Measurements from ENCODE around the gene PRR12.

The PRR12 gene

GRCh38 chr19:49570138-49570856 lies 20.7 kb upstream of the PRR12 start:
- H3K27ac ChIP-seq, result peak overlapping the region; percentile 92
- no peaks in the 10 kb centered on the region for H3K9me3 ChIP-seq (ENCODE audit: low read depth, low read length)
- DNase-seq (ENCODE audit: low read depth, low spot score), result peak; percentile 94
- no peak for TF ChIP-seq POLR2AphosphoS5 (IDR thresholded peaks at IDR 0.05; ENCODE audit: borderline replicate concordance, low read depth, low read length)
- no peak for TF ChIP-seq FOXP2 (optimal IDR thresholded peaks at IDR 0.05; ENCODE audit: control extremely low read depth, extremely low read length, insufficient read depth)
- TF ChIP-seq EZH2 (IDR thresholded peaks at IDR 0.05), result no peak
- peak overlapping the region; percentile 19; the same call in 1 of the 2 replicates for H3K4me3 ChIP-seq
- H3K36me3 ChIP-seq (ENCODE audit: insufficient read depth, low read length), result peaks cover 17% of the 10 kb centered on the region
- H3K9ac ChIP-seq (ENCODE audit: insufficient read length), result peak overlapping the region; percentile 53

GRCh38 chr19:49570997-49571676 lies 19.8 kb upstream of the PRR12 start:
- no peak for TF ChIP-seq EZH2 (IDR thresholded peaks at IDR 0.05)
- Histone ChIP-seq H3K9me3 (ENCODE audit: low read depth, low read length) (no peaks in the 10 kb centered on the region), H3K4me3 (peak overlapping the region; percentile 13; the same call in 1 of the 2 replicates), H3K36me3 (ENCODE audit: insufficient read depth, low read length) (peaks cover 22% of the 10 kb centered on the region), H3K27ac (peak overlapping the region; percentile 92), H3K9ac (ENCODE audit: insufficient read length) (peak overlapping the region; percentile 53)
- no peak for DNase-seq (ENCODE audit: low read depth, low spot score)

GRCh38 chr19:49573009-49573408 lies 18.0 kb upstream of the PRR12 start:
- H3K27ac ChIP-seq, result peak overlapping the region; percentile 86
- no peak overlapping the region for H3K4me3 ChIP-seq
- no peak for DNase-seq (ENCODE audit: low read depth, low spot score)
- TF ChIP-seq EZH2 (IDR thresholded peaks at IDR 0.05) (no peak), FOXP2 (optimal IDR thresholded peaks at IDR 0.05; ENCODE audit: control extremely low read depth, extremely low read length, insufficient read depth) (no peak), POLR2AphosphoS5 (IDR thresholded peaks at IDR 0.05; ENCODE audit: borderline replicate concordance, low read depth, low read length) (no peak)
- no peak overlapping the region for H3K9ac ChIP-seq (ENCODE audit: insufficient read length)
- no peaks in the 10 kb centered on the region for H3K9me3 ChIP-seq (ENCODE audit: low read depth, low read length)
- peaks cover 28% of the 10 kb centered on the region for H3K36me3 ChIP-seq (ENCODE audit: insufficient read depth, low read length)

- Histone ChIP-seq H3K27ac (peak overlapping the region; percentile 86), H3K36me3 (ENCODE audit: insufficient read depth, low read length) (peaks cover 28% of the 10 kb centered on the region), H3K4me3 (no peak overlapping the region), H3K9ac (ENCODE audit: insufficient read length) (no peak overlapping the region), H3K9me3 (ENCODE audit: low read depth, low read length) (no peaks in the 10 kb centered on the region)
- DNase-seq (ENCODE audit: low read depth, low spot score), result no peak
- TF ChIP-seq FOXP2 (optimal IDR thresholded peaks at IDR 0.05; ENCODE audit: control extremely low read depth, extremely low read length, insufficient read depth) (no peak), POLR2AphosphoS5 (IDR thresholded peaks at IDR 0.05; ENCODE audit: borderline replicate concordance, low read depth, low read length) (no peak), EZH2 (IDR thresholded peaks at IDR 0.05) (no peak)
These were observed 17.6 kb upstream of the PRR12 start for GRCh38 chr19:49573425-49573824.

GRCh38 chr19:49574206-49574755 lies 16.7 kb upstream of the PRR12 start:
- Histone ChIP-seq H3K36me3 (ENCODE audit: insufficient read depth, low read length) (peaks cover 28% of the 10 kb centered on the region), H3K9me3 (ENCODE audit: low read depth, low read length) (no peaks in the 10 kb centered on the region), H3K4me3 (no peak overlapping the region), H3K27ac (peak overlapping the region; percentile 86), H3K9ac (ENCODE audit: insufficient read length) (no peak overlapping the region)
- no peak for TF ChIP-seq FOXP2 (optimal IDR thresholded peaks at IDR 0.05; ENCODE audit: control extremely low read depth, extremely low read length, insufficient read depth)
- TF ChIP-seq POLR2AphosphoS5 (IDR thresholded peaks at IDR 0.05; ENCODE audit: borderline replicate concordance, low read depth, low read length), result no peak
- no peak for TF ChIP-seq EZH2 (IDR thresholded peaks at IDR 0.05)
- no peak for DNase-seq (ENCODE audit: low read depth, low spot score)

GRCh38 chr19:49579193-49579592 lies 11.8 kb upstream of the PRR12 start:
- H3K9me3 ChIP-seq (ENCODE audit: low read depth, low read length), result no peaks in the 10 kb centered on the region
- H3K27ac ChIP-seq, result no peak overlapping the region
- H3K9ac ChIP-seq (ENCODE audit: insufficient read length), result peak overlapping the region; percentile 91
- DNase-seq (ENCODE audit: low read depth, low spot score), result no peak
- TF ChIP-seq EZH2 (IDR thresholded peaks at IDR 0.05) (no peak), POLR2AphosphoS5 (IDR thresholded peaks at IDR 0.05; ENCODE audit: borderline replicate concordance, low read depth, low read length) (no peak)
- peaks cover 22% of the 10 kb centered on the region for H3K36me3 ChIP-seq (ENCODE audit: insufficient read depth, low read length)
- H3K4me3 ChIP-seq, result peak overlapping the region; percentile 100

GRCh38 chr19:49579947-49580263 lies 11.1 kb upstream of the PRR12 start:
- Histone ChIP-seq H3K9ac (ENCODE audit: insufficient read length) (peak overlapping the region; percentile 91), H3K36me3 (ENCODE audit: insufficient read depth, low read length) (peaks cover 17% of the 10 kb centered on the region), H3K27ac (peak overlapping the region; percentile 54; the same call in 1 of the 2 replicates), H3K9me3 (ENCODE audit: low read depth, low read length) (no peaks in the 10 kb centered on the region), H3K4me3 (peak overlapping the region; percentile 100)
- DNase-seq (ENCODE audit: low read depth, low spot score), result no peak
- TF ChIP-seq FOXP2 (optimal IDR thresholded peaks at IDR 0.05; ENCODE audit: control extremely low read depth, extremely low read length, insufficient read depth) (no peak), EZH2 (IDR thresholded peaks at IDR 0.05) (no peak), POLR2AphosphoS5 (IDR thresholded peaks at IDR 0.05; ENCODE audit: borderline replicate concordance, low read depth, low read length) (no peak)

GRCh38 chr19:49580264-49581006 lies 10.5 kb upstream of the PRR12 start, which contains the start of gene NOSIP:
Gene NOSIP (minus strand): TSS chr19:49580556. CDS start chr19:49560691, 19,865 bp downstream.
- TF ChIP-seq POLR2AphosphoS5 (IDR thresholded peaks at IDR 0.05; ENCODE audit: borderline replicate concordance, low read depth, low read length) (peak; percentile 99), FOXP2 (optimal IDR thresholded peaks at IDR 0.05; ENCODE audit: control extremely low read depth, extremely low read length, insufficient read depth) (no peak)
- Histone ChIP-seq H3K4me3 (peak within 1 kb of the TSS; percentile 100), H3K36me3 (ENCODE audit: insufficient read depth, low read length) (peaks cover 13% of the 10 kb centered on the region), H3K9me3 (ENCODE audit: low read depth, low read length) (no peaks in the 10 kb centered on the region), H3K9ac (ENCODE audit: insufficient read length) (peak within 1 kb of the TSS; percentile 91), H3K27ac (peak within 1 kb of the TSS; percentile 72; the same call in 1 of the 2 replicates)
- DNase-seq (ENCODE audit: low read depth, low spot score), result peak; percentile 93
